Fibroblast of lung (primary cell): ENCODE data around the gene CHCHD1.

Experiments
- EZH2 ChIP-seq: IDR thresholded peaks from 2 replicates; pipeline ENCODE4 v1.5.1; 2012; ENCODE audit warnings: low read length, control low read depth, mild to moderate bottlenecking; ENCODE audit errors: missing control alignments
- TF ChIP-seq, protein P1 (sequence below), 2 donors: IDR thresholded peaks in 1 of 2; conservative IDR thresholded peaks in 1 of 2; 1 replicate in 1 of 2; 2 replicates in 1 of 2; pipeline ENCODE4 v1.5.1; 2011 to 2012; ENCODE audit warnings: low read length in 2 of 2, control low read depth in 1 of 2, inconsistent platforms in 1 of 2, low read depth in 1 of 2, mild to moderate bottlenecking in 1 of 2

- TF ChIP-seq, protein P1, sequence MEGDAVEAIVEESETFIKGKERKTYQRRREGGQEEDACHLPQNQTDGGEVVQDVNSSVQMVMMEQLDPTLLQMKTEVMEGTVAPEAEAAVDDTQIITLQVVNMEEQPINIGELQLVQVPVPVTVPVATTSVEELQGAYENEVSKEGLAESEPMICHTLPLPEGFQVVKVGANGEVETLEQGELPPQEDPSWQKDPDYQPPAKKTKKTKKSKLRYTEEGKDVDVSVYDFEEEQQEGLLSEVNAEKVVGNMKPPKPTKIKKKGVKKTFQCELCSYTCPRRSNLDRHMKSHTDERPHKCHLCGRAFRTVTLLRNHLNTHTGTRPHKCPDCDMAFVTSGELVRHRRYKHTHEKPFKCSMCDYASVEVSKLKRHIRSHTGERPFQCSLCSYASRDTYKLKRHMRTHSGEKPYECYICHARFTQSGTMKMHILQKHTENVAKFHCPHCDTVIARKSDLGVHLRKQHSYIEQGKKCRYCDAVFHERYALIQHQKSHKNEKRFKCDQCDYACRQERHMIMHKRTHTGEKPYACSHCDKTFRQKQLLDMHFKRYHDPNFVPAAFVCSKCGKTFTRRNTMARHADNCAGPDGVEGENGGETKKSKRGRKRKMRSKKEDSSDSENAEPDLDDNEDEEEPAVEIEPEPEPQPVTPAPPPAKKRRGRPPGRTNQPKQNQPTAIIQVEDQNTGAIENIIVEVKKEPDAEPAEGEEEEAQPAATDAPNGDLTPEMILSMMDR (conservative IDR thresholded peaks at IDR 0.05 in 1 of 2, IDR thresholded peaks at IDR 0.05 in 1 of 2; ENCODE audit: low read depth in 1 of 2, low read length in 2 of 2), result no peak
- no peak for TF ChIP-seq EZH2
These were observed 11.6 kb downstream of the CHCHD1 start for GRCh38 chr10:73793456-73793855.
